PFSK-1 (cell line): ENCODE measurements around the gene U2SURP.

Experiments
- POLR2AphosphoS5 ChIP-seq: IDR thresholded peaks from 2 replicates; pipeline ENCODE4 v1.6.1; 2012; ENCODE audit warnings: low read depth, mild to moderate bottlenecking, control low read depth, low read length, moderate library complexity
- TF ChIP-seq, protein P1 (sequence below), 2 experiments: IDR thresholded peaks; 2 replicates each; pipeline versions ENCODE4 v1.6.1 to v1.8.0; 2011 to 2012; ENCODE audit warnings: low read depth in 2 of 2, low read length in 2 of 2, control low read depth in 1 of 2, inconsistent platforms in 1 of 2, mild to moderate bottlenecking in 1 of 2, moderate library complexity in 1 of 2; ENCODE audit not compliant: insufficient read depth in 1 of 2

DNA sequence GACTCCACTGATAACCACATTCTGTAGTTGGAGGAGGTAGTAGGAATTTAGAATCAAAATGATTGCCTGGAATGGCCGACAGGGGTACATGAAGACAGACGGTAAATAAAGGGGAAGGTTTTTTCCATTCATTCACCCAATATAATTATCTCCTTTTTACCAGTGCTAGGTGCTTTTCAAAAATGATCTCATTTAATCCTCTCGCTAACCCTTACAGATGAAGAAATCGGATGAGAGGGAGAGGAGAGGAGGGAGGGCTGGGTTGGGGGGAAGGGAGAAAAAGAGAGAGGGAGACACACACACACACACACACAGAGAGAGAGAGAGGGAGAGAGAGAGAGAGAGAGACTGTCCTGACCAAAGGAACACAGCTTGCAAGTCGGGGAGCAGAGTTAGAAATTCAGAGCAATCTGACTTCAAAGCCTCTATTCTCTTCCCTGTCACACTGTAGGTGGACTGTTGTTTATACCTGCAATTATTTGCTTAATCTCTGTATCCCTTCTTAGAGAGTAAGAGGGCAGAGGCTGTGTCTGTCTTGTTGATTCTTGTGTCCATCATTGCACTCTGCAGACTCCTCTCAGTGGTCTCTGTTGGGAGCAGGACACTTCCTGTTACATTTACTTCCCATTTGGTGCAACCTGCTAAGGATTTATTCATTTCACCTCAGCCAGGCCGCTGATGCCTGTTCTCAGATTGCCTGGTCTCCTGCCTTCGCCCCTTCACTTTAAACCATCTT, 19.2 kb upstream of the U2SURP start:
- no peak for TF ChIP-seq POLR2AphosphoS5
- TF ChIP-seq, protein P1, sequence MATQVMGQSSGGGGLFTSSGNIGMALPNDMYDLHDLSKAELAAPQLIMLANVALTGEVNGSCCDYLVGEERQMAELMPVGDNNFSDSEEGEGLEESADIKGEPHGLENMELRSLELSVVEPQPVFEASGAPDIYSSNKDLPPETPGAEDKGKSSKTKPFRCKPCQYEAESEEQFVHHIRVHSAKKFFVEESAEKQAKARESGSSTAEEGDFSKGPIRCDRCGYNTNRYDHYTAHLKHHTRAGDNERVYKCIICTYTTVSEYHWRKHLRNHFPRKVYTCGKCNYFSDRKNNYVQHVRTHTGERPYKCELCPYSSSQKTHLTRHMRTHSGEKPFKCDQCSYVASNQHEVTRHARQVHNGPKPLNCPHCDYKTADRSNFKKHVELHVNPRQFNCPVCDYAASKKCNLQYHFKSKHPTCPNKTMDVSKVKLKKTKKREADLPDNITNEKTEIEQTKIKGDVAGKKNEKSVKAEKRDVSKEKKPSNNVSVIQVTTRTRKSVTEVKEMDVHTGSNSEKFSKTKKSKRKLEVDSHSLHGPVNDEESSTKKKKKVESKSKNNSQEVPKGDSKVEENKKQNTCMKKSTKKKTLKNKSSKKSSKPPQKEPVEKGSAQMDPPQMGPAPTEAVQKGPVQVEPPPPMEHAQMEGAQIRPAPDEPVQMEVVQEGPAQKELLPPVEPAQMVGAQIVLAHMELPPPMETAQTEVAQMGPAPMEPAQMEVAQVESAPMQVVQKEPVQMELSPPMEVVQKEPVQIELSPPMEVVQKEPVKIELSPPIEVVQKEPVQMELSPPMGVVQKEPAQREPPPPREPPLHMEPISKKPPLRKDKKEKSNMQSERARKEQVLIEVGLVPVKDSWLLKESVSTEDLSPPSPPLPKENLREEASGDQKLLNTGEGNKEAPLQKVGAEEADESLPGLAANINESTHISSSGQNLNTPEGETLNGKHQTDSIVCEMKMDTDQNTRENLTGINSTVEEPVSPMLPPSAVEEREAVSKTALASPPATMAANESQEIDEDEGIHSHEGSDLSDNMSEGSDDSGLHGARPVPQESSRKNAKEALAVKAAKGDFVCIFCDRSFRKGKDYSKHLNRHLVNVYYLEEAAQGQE (IDR thresholded peaks at IDR 0.05; ENCODE audit: insufficient read depth in 1 of 2, low read depth in 2 of 2, low read length in 2 of 2), result no peak
